Measurements from ENCODE around the gene CLNK. TPM values are rescaled to one million over a fixed set of nuclear protein-coding genes. Genes with fewer than 3 reads are reported as not detected.
A peak's percentile ranks its signal among the peaks of the same experiment; 100 is the strongest.
"Not testable (repeated sequence)": the region's sequence is repeated elsewhere in the genome, so short reads cannot be mapped to it uniquely, and the experiment has no call there.

The CLNK gene
- total RNA-seq, 1 experiment from 2014 or later: not detected

- H3K9me3 Mint-ChIP-seq: no peaks in the 10 kb centered on the region
- H3K4me1 ChIP-seq (ENCODE audit: insufficient read depth, low read length): no peaks in the 10 kb centered on the region
- no peak for DNase-seq
- no peak overlapping the region for H3K4ac ChIP-seq (ENCODE audit: low read depth, low read length)
- no peak overlapping the region for H3K23ac ChIP-seq (ENCODE audit: insufficient read length, low read depth, low read length)
- no peak for TF ChIP-seq CTCF (conservative IDR thresholded peaks at IDR 0.05)
- H3K79me2 ChIP-seq (ENCODE audit: insufficient read depth, low read length): no peaks in the 10 kb centered on the region
- H3K27ac ChIP-seq (ENCODE audit: insufficient read length, low read depth, low read length): no peak overlapping the region
- no peak overlapping the region for H2BK5ac ChIP-seq (ENCODE audit: insufficient read length, low read length)
- H3T11ph ChIP-seq (ENCODE audit: low read length): no peak overlapping the region
- H3K27me3 Mint-ChIP-seq (ENCODE audit: low read depth): no peaks in the 10 kb centered on the region
- no peak overlapping the region for H4K5ac ChIP-seq (ENCODE audit: insufficient read length, low read depth, low read length)
- H3K23me2 ChIP-seq (ENCODE audit: insufficient read length, low read depth, low read length, poor library complexity, severe bottlenecking): no peaks in the 10 kb centered on the region
- no peak overlapping the region for H3K18ac ChIP-seq (ENCODE audit: insufficient read length, low read depth, low read length)
- H2AK5ac ChIP-seq (ENCODE audit: insufficient read length, low read length): no peak overlapping the region
- H2BK15ac ChIP-seq (ENCODE audit: low read depth, low read length): no peak overlapping the region
- no peak overlapping the region for H3K4me2 ChIP-seq (ENCODE audit: insufficient read depth, insufficient read length, low read length)
- H3K56ac ChIP-seq (ENCODE audit: insufficient read length, low read depth, low read length): no peak overlapping the region
- H2BK120ac ChIP-seq (ENCODE audit: low read depth, low read length, poor library complexity, severe bottlenecking): no peak overlapping the region
- H3K9ac ChIP-seq (ENCODE audit: extremely low read depth, insufficient read length, low read length): no peak overlapping the region
- no peak overlapping the region for H3K14ac ChIP-seq (ENCODE audit: insufficient read depth, low read length)
- WGBS (ENCODE audit: extremely low coverage, insufficient read length, low lambda C conversion rate): no CpG with 5 or more reads among the region's 6 CpGs
- no peak overlapping the region for H2BK20ac ChIP-seq (ENCODE audit: low read depth, low read length, poor library complexity, severe bottlenecking)
- no peak overlapping the region for H2BK12ac ChIP-seq (ENCODE audit: insufficient read length, low read depth, low read length)
- H4K8ac ChIP-seq (replicated peaks; ENCODE audit: insufficient read length, low read depth, low read length): no peak overlapping the region
- H3K9me3 ChIP-seq (ENCODE audit: control insufficient read depth, low read depth, low read length): no peaks in the 10 kb centered on the region
- H3K79me1 ChIP-seq (ENCODE audit: insufficient read depth, low read depth, low read length, poor library complexity, severe bottlenecking): no peaks in the 10 kb centered on the region
- no peaks in the 10 kb centered on the region for H3K36me3 Mint-ChIP-seq (ENCODE audit: insufficient read depth in 1 of 3, low read depth in 3 of 3)
- H4K20me1 ChIP-seq (ENCODE audit: control insufficient read depth, insufficient read depth, insufficient read length): no peaks in the 10 kb centered on the region
- no peaks in the 10 kb centered on the region for H3K27me3 ChIP-seq (ENCODE audit: insufficient read depth, low read length)
- H4K91ac ChIP-seq (ENCODE audit: insufficient read length, low read depth, low read length): no peak overlapping the region
- H2AFZ ChIP-seq (ENCODE audit: low read length): no peak overlapping the region
- H3K4me1 Mint-ChIP-seq: no peaks in the 10 kb centered on the region
- no peak overlapping the region for H3K27ac Mint-ChIP-seq
- no peak overlapping the region for H3K4me3 Mint-ChIP-seq
Measured at GRCh38 chr4:10619220-10619619, 65.3 kb downstream of the CLNK start.

GRCh38 chr4:10614926-10615325 lies 69.6 kb downstream of the CLNK start:
- H3K4ac ChIP-seq (ENCODE audit: low read depth, low read length); H2AK5ac ChIP-seq (ENCODE audit: insufficient read length, low read length); DNase-seq; H3K79me1 ChIP-seq (ENCODE audit: insufficient read depth, low read depth, low read length, poor library complexity, severe bottlenecking); H2AFZ ChIP-seq (ENCODE audit: low read length); H3K27me3 ChIP-seq (ENCODE audit: insufficient read depth, low read length); H2BK5ac ChIP-seq (ENCODE audit: insufficient read length, low read length); H3K23me2 ChIP-seq (ENCODE audit: insufficient read length, low read depth, low read length, poor library complexity, severe bottlenecking); H3K27ac ChIP-seq (ENCODE audit: insufficient read length, low read depth, low read length); H3K4me3 Mint-ChIP-seq; H3K79me2 ChIP-seq (ENCODE audit: insufficient read depth, low read length); H3K27me3 Mint-ChIP-seq (ENCODE audit: low read depth); H4K8ac ChIP-seq (replicated peaks; ENCODE audit: insufficient read length, low read depth, low read length); H3K4me2 ChIP-seq (ENCODE audit: insufficient read depth, insufficient read length, low read length); H3K56ac ChIP-seq (ENCODE audit: insufficient read length, low read depth, low read length); H2BK12ac ChIP-seq (ENCODE audit: insufficient read length, low read depth, low read length); H3K36me3 Mint-ChIP-seq (ENCODE audit: insufficient read depth in 1 of 3, low read depth in 3 of 3); H3K9me3 ChIP-seq (ENCODE audit: control insufficient read depth, low read depth, low read length); H3K4me1 ChIP-seq (ENCODE audit: insufficient read depth, low read length); H3K9ac ChIP-seq (ENCODE audit: extremely low read depth, insufficient read length, low read length); H3K14ac ChIP-seq (ENCODE audit: insufficient read depth, low read length); H4K5ac ChIP-seq (ENCODE audit: insufficient read length, low read depth, low read length); H3K23ac ChIP-seq (ENCODE audit: insufficient read length, low read depth, low read length); H3K4me1 Mint-ChIP-seq; H4K20me1 ChIP-seq (ENCODE audit: control insufficient read depth, insufficient read depth, insufficient read length); H2BK120ac ChIP-seq (ENCODE audit: low read depth, low read length, poor library complexity, severe bottlenecking); H2BK20ac ChIP-seq (ENCODE audit: low read depth, low read length, poor library complexity, severe bottlenecking); H2BK15ac ChIP-seq (ENCODE audit: low read depth, low read length); H3K18ac ChIP-seq (ENCODE audit: insufficient read length, low read depth, low read length); H3T11ph ChIP-seq (ENCODE audit: low read length); H3K9me3 Mint-ChIP-seq; H4K91ac ChIP-seq (ENCODE audit: insufficient read length, low read depth, low read length): not testable (repeated sequence)
- no CpG with 5 or more reads among the region's 8 CpGs for WGBS (ENCODE audit: extremely low coverage, insufficient read length, low lambda C conversion rate)
- H3K27ac Mint-ChIP-seq: peak overlapping the region in 1 of 3 experiments; percentile 82; a peak in 1 of 7 replicates

Measured in H9 (cell line).